Osteocyte (in vitro differentiated cells): ENCODE results near the gene SART3. TPM values are rescaled to one million over a fixed set of nuclear protein-coding genes. Genes with fewer than 3 reads are reported as not detected.
A peak's percentile ranks its signal among the peaks of the same experiment; 100 is the strongest.

Experiments
- DNase-seq: peaks from one replicate; pipeline ENCODE4 v3.0.0; 2021; ENCODE audit warnings: mixed read lengths; ENCODE audit not compliant: unreplicated experiment; ENCODE audit errors: extremely low spot score
- H3K27ac Mint-ChIP-seq: one replicate; pipeline ENCODE4 v1.8.0; 2021; ENCODE audit warnings: mild to moderate bottlenecking, mixed read lengths; ENCODE audit not compliant: unreplicated experiment
- H3K27me3 Mint-ChIP-seq: one replicate; pipeline ENCODE4 v1.8.0; 2021; ENCODE audit warnings: mixed read lengths; ENCODE audit not compliant: unreplicated experiment
- H3K36me3 Mint-ChIP-seq: one replicate; pipeline ENCODE4 v1.8.0; 2021; ENCODE audit warnings: mixed read lengths; ENCODE audit not compliant: unreplicated experiment
- H3K4me1 Mint-ChIP-seq: one replicate; pipeline ENCODE4 v1.8.0; 2021; ENCODE audit warnings: mixed read lengths; ENCODE audit not compliant: unreplicated experiment
- H3K4me3 Mint-ChIP-seq: one replicate; pipeline ENCODE4 v1.8.0; 2021; ENCODE audit warnings: mild to moderate bottlenecking, moderate library complexity, mixed read lengths; ENCODE audit not compliant: unreplicated experiment
- H3K9me3 Mint-ChIP-seq: one replicate; pipeline ENCODE4 v1.8.0; 2021; ENCODE audit warnings: mixed read lengths; ENCODE audit not compliant: unreplicated experiment
- CTCF ChIP-seq: fragments of 200-600 bp; sonication (generic); IDR thresholded peaks from 2 replicates; pipeline ENCODE4 v1.5.0; 2021; ENCODE audit warnings: antibody characterized with exemption, mild to moderate bottlenecking, moderate library complexity
- long read RNA-seq: library from polyadenylated mRNA; unstranded; transcript quantifications from one replicate; pipeline ENCODE4 v2.0.0, GENCODE V29; 2021
- total RNA-seq: library from RNA; stranded (reverse); gene quantifications from 2 replicates; pipeline ENCODE4 v1.2.1, GENCODE V29; 2021

SART3 gene
- 47.2 and 47.5 TPM in 2 replicates for total RNA-seq
- long read RNA-seq, full-length matches to known transcripts = 56 of 180 reads
- long read RNA-seq, partial matches to known transcripts = 103 of 180 reads
- long read RNA-seq, other reads (novel, unspliced or antisense) = 21 of 180 reads

GRCh38 chr12:108560752-108561719 is at the start of gene SART3:
TSS of gene SART3 (minus strand) at chr12:108561173. CDS start at chr12:108561154, 19 bp downstream.
- H3K36me3 Mint-ChIP-seq = peaks cover 16% of the 10 kb centered on the region
- H3K4me1 Mint-ChIP-seq = peaks cover 44% of the 10 kb centered on the region
- peak; percentile 91 for DNase-seq
- peak within 1 kb of the TSS; percentile 100 for H3K4me3 Mint-ChIP-seq
- H3K9me3 Mint-ChIP-seq = no peaks in the 10 kb centered on the region
- no peaks in the 10 kb centered on the region for H3K27me3 Mint-ChIP-seq
- peak within 1 kb of the TSS; percentile 99 for H3K27ac Mint-ChIP-seq
- TF ChIP-seq CTCF = no peak

- Mint-ChIP-seq H3K27me3 (no peaks in the 10 kb centered on the region), H3K27ac (no peak overlapping the region), H3K9me3 (no peaks in the 10 kb centered on the region), H3K36me3 (no peaks in the 10 kb centered on the region), H3K4me3 (no peak overlapping the region), H3K4me1 (peaks cover 54% of the 10 kb centered on the region)
- no peak for DNase-seq
- no peak for TF ChIP-seq CTCF
These were observed 49.4 kb upstream of the SART3 start for GRCh38 chr12:108610336-108610815.

- H3K9me3 Mint-ChIP-seq = no peaks in the 10 kb centered on the region
- H3K4me1 Mint-ChIP-seq = peaks cover 61% of the 10 kb centered on the region
- H3K4me3 Mint-ChIP-seq = no peak overlapping the region
- no peak for TF ChIP-seq CTCF
- no peaks in the 10 kb centered on the region for H3K27me3 Mint-ChIP-seq
- no peak overlapping the region for H3K27ac Mint-ChIP-seq
- no peaks in the 10 kb centered on the region for H3K36me3 Mint-ChIP-seq
- DNase-seq = peak; percentile 90
These were observed 48.8 kb upstream of the SART3 start for GRCh38 chr12:108609537-108610335.

GRCh38 chr12:108608616-108609015 is 47.6 kb upstream of the SART3 start:
- Mint-ChIP-seq H3K4me1 (peaks cover 68% of the 10 kb centered on the region), H3K27me3 (no peaks in the 10 kb centered on the region), H3K36me3 (no peaks in the 10 kb centered on the region), H3K27ac (no peak overlapping the region), H3K4me3 (no peak overlapping the region), H3K9me3 (no peaks in the 10 kb centered on the region)
- TF ChIP-seq CTCF = no peak
- DNase-seq = no peak
